Suprapubic skin (tissue), 4 donors: Measurements from ENCODE around the gene TNFSF11.

Source experiments
- CTCF ChIP-seq, 2 donors: fragments of 200-600 bp in 1 of 2; fragments of 450-650 bp in 1 of 2; sonication (generic) in 1 of 2; IDR thresholded peaks; one replicate each; pipeline ENCODE4 v1.5.1; 2016 to 2019; ENCODE audit warnings: antibody characterized with exemption in 2 of 2, mild to moderate bottlenecking in 1 of 2, moderate library complexity in 1 of 2
- POLR2A ChIP-seq, 2 donors: fragments of 450-650 bp; IDR thresholded peaks; one replicate each; pipeline ENCODE4 v1.6.1; 2017; ENCODE audit warnings: antibody characterized with exemption in 2 of 2, mild to moderate bottlenecking in 2 of 2, moderate library complexity in 2 of 2
- POLR2AphosphoS5 ChIP-seq, 3 donors: sonication (generic); formaldehyde crosslinking; IDR thresholded peaks; one replicate each; pipeline ENCODE4 v1.6.1; 2017; ENCODE audit warnings: antibody characterized with exemption in 3 of 3

- no peak for TF ChIP-seq CTCF (IDR thresholded peaks at IDR 0.05)
- TF ChIP-seq POLR2AphosphoS5 (IDR thresholded peaks at IDR 0.05) = no peak
- TF ChIP-seq POLR2A (IDR thresholded peaks at IDR 0.05) = no peak
Observed at GRCh38 chr13:42623916-42624315, 50.0 kb downstream of the TNFSF11 start.
